Measurements from ENCODE around the gene CYP27A1.
"Not testable (repeated sequence)": the region's sequence is repeated elsewhere in the genome, so short reads cannot be mapped to it uniquely, and the experiment has no call there.

CYP27A1 gene

GRCh38 chr2:218781691-218782527 is at the start of gene CYP27A1:
Gene CYP27A1, plus strand, starts transcription at chr2:218782147. Its CDS starts 36 bp downstream, at chr2:218782183.
- DNase-seq = no peak

GRCh38 chr2:218732761-218733158 is 49.2 kb upstream of the CYP27A1 start:
- DNase-seq = no peak

DNA sequence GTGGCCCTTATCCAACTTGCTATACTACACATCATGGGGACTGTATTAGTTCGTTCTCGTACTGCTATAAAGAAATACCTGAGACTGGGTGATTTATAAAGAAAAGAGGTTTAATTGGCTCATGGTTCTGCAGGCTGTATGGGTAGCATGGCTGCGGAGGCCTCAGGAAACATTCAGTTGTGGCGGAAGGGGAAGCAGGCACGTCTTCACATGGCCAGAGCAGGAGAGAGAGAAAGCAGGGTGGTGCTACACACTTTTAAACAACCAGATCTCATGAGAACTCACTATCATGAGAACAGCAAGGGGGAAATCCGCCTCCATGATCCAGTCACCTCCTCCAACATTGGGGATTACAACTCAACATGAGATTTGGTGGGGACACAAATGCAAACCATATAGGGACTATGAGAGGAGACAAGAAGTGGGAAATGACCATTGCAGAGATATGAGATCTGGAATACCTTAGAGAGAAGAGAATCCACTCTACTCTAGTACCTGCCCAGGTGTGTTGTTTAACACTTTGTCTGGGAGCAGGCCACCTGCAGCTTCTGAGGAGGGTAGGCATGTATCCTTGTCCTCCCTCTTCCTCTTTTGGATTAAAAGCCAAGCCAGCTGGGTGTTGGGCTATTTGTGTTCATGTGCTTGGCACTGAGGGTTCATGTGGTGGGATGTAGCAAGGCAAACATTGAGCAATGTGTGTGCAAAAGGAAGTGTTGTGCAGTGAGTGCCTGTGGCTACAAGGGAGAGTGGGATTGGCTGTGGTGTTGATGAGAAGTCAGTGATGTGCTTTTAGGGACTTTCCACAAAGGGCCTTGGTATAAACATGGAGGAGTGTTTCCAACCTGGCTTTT is 48.6 kb upstream of the CYP27A1 start:
- DNase-seq = peak in 1 of 2 experiments; percentile 32

GRCh38 chr2:218734190-218734975 is 47.6 kb upstream of the CYP27A1 start:
- no peak for DNase-seq

GRCh38 chr2:218736531-218736930 is 45.4 kb upstream of the CYP27A1 start:
- DNase-seq = no peak

- DNase-seq = no peak
Observed at GRCh38 chr2:218743068-218743467, 38.9 kb upstream of the CYP27A1 start.

- peak in 1 of 2 experiments; percentile 15 for DNase-seq
Observed at GRCh38 chr2:218744615-218745014, 37.3 kb upstream of the CYP27A1 start.

- no peak for DNase-seq
Observed at GRCh38 chr2:218745160-218745558, 36.8 kb upstream of the CYP27A1 start.

DNA sequence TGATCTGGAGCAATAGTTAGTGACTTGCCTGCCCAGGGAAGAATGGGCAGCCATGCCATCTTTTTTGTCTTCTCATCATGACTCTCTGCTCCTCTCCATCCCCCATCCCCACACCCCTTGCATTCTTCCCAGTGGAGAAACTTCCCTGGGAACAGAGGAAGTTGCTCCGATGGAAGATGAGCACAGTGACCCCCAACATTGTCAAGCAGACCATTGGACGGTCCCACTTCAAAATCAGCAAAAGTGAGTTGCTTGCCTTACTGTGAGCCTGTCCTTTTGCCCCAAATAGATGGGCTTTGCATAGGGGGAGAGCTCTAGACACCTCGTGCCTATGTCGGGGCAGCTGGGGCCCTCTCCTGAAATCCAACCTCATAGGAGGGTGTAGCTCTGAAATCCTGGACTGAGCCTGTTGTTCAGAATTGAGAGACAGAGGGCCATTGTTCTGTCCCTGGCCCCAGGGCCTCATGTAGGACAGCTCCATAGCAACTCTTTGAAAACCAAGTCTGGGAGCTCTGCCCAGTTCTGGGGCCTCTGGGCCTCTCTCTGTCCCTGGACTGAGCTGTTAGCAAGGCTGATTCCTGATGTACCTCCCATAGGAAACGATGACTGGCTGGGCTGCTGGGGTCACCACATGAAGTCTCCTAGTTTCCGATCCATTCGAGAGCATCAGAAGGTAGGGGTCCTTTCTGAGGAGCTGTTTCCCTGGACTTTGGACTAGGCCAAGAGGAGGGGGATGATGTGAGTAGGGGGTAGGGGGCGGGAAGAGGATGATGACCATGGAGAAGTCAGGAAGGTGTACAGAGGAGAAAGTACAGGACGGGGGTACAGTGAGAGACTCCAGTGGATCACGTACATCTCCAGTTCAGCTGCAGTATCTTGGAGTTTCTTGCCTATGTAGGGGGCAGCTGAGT is 36.1 kb upstream of the CYP27A1 start:
- DNase-seq = no peak

DNA sequence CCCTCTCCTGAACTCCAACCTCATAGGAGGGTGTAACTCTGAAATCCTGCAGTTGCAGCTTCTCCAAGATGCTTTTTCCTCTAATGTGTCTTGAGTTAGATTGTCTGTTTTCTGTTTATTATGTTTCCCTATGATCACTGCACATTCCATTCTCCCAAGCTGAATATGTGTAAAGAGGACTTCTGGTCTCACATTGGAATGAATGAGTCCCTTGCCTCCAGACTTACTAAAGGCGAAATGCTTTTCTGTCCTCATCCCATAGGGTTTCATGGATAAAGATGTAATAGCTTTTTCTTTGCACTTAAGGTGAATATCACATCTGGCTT is 35.5 kb upstream of the CYP27A1 start:
- DNase-seq = no peak

DNA sequence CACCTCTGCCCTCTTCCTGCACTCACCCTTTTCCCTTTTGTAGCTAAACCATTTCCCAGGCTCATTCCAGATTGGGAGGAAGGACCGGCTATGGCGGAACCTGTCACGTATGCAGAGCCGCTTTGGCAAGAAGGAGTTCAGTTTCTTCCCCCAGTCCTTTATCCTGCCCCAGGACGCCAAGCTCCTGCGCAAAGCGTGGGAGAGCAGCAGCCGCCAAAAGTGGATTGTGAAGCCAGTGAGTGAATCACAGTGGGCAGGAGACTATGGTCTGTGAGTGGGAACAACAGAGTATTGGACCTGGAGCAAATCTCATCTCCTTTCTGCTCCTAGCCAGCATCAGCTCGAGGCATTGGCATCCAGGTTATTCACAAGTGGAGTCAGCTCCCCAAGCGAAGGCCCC is 35.0 kb upstream of the CYP27A1 start:
- DNase-seq = no peak

DNA sequence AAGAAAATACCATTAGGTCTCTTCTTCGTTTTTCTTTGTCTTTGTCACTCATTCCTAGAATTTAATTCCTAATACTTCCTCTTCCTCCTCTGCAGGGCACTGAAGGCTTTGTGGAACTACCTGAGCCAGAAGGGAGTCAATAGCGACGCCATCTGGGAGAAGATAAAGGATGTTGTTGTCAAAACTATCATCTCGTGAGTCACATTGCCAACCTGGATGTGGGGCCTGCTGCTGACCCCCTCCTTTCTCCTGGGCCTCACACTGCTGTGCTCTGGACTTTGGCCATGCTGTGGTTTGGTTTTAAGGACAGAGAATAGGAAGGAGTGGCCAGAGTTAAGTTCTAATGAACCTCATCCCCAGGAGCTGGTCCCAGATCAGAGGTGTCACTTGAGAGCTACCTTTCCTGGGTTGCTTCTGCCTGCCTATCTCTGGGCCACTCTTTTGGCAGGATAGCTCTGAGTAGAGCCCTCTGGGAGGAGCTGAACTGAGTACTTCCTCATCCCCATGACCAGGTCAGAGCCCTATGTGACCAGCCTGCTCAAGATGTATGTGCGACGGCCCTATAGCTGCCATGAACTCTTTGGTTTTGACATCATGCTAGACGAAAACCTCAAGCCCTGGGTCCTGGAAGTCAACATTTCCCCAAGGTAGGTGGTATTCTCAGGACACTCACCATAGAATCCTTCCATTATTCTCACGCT is 33.1 kb upstream of the CYP27A1 start:
- DNase-seq = no peak

DNA sequence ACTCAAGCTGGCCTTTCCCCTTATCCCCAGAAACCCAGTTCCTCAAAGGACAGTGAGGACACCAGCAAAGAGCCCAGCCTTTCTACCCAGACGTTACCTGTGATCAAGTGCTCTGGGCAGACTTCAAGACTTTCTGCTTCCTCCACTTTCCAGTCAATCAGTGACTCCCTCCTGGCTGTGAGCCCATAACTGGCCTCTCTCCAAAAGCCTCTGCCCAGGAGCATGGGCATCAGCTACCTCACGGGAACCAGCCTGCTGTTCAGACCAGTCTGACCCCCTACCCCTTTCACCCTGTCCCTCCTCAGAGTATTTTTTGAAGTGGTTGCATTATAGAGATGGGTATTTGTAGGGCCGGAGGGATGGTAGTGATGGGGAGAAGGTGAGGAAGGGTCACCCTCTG is 27.7 kb upstream of the CYP27A1 start:
- DNase-seq = no peak

DNA sequence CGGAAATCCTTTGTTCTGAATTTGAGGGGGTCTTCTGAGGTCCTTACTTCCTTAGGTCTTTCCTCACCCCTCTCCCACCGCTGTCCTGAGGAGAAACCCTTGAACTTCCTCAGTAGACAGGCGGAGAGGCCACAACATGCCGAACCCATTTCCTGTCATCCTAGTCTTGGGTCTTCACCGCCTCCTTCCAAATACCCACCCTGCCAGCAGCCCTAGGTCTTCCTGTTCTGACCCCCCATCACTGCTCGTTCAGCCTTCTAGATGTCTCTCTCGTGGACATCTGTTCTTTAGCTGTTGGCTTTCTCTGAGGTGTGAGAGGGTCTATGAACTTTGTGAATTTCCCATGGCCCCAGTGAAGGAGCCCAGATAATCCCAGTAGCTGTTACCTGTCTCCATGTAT is 27.2 kb upstream of the CYP27A1 start:
- DNase-seq = no peak

GRCh38 chr2:218755198-218755566 is 26.8 kb upstream of the CYP27A1 start:
- no peak for DNase-seq

DNA sequence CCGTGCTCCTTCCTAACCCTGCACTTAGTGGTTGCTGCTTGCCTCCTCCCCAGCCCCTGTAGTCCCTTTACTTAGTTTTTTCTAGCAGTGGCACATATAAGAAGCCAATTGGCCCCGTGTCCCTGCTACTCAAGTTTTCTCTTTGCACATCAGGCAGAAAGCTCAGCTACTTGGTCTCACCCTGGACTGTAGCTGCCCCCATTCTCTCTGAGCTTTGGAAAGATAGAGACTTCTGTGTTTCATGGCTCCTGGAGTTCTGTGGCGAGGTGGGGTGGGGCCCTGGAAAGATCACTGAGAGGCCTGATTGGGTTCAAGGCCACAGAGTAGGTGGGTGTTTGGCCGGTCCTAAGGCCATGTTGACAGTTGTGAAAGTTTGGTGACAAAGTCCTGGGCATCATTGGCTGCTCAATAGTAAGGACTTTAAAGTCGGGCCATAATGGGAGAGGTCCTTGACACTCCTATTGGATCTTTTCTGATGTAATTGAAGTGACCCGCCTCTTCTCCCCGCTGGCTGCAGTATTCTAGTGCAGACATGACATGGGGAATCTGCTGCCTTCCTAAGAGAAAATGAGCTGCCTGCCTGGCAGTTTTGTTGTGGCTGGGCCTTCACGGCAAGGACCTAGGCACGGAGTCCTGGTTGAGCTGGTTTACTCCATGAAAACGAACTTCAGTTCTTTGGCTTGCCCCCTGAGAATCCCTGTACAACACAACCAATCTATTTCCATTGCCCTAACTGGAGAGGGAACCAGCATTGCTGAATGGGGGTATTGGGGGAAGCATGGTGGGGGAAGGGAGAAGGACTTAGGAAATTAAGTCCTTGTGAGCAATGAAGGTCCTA is 26.2 kb upstream of the CYP27A1 start:
- DNase-seq = no peak

- DNase-seq = no peak
Observed at GRCh38 chr2:218756599-218757377, 25.2 kb upstream of the CYP27A1 start.

DNA sequence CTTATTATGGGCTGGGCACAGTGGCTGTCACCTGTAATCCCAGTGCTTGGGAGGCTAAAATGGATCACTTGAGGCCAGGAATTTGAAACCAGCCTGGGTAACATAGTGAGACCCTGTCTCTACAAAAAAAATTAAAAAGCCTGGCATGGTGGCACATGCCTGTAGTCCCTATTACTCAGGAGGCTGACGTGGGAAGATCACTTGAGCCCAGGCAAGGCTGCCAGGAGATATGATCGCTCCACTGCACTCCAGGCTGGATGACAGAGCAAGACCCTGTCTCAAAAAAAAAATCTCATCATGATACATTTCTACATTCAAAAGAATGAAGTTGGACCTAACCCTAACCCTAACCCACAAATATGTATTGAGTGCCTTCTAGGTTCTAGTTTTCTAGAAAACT is 20.2 kb upstream of the CYP27A1 start:
- DNase-seq = no peak

DNA sequence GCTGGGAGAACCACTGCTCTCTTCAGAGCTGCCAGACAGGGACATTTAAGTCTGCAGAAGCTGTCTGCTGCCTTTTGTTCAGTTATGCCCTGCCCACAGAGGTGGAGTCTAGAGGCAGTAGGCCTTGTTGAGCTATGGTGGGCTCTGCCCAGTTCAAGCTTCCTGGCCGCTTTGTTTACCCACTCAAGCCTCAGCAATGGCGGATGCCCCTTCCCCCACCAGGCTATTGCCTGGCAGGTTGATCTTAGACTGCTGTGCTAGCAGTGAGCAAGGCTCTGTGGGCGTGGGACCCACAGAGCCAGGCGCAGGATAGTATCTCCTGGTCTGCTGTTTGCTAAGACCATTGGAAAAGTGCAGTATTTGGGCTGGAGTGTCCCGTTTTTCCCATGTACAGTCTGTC is 9.2 kb upstream of the CYP27A1 start:
- not testable (repeated sequence) for DNase-seq

DNA sequence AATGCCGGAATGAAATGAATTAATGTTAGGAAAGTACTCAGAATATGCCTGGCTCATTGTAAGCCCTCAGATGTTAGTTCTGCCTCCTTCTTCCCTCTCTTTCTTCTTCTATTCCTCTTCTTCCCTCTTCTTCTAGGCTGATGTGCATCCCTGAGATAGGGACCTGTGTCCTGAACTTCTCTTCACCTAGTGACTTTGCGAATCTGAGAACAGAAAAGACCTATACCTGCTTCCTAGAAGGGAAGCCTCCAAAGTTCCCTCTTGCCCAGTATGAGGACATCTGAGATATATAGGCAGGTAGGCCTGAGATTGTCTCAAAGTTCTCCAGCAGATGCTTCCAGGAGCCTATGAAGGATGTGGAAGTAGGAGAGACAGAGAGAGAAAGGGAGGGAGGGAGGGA is 8.1 kb upstream of the CYP27A1 start:
- no peak for DNase-seq

Data from activated CD4-positive, alpha-beta T cell treated with anti-CD3 and anti-CD28 coated beads, Interleukin-2, amount 50 U/mL, for 48 hours (primary cell).